ENCODE results near the gene TMEM132D.
A peak's percentile ranks its signal among the peaks of the same experiment; 100 is the strongest.

Gene TMEM132D

DNA sequence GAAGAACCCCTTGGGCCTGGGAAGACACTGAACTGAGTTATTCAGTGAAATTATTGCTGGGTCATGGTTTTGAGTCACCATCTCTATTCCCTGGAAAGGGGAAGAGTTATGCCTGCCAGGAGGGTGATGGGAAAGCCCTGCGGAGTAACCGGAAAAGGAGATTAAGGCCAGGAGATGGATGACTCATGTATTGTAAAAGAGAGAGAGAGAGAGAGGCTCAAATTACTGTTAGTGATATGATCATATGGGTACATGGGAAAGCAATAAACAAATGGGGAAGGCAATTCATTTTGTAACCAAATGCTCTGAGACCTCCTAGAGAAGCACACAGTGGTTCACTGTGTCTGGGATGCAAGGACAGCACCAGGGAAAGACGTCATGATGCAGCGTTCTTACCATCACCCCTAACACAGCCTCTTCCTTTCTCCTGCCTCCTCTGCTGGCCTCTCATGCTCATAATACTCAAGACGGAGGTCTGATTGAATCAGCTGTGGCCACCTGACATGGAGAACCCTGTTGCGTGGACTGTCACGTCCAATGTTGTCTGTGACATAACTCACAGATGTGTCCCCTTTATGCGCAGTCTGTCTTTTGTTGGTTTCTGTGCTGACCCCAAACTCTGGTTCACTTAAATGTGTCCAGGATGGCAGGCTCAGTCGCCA, 243.7 kb downstream of the TMEM132D start:
- peak; percentile 73 for DNase-seq

DNA sequence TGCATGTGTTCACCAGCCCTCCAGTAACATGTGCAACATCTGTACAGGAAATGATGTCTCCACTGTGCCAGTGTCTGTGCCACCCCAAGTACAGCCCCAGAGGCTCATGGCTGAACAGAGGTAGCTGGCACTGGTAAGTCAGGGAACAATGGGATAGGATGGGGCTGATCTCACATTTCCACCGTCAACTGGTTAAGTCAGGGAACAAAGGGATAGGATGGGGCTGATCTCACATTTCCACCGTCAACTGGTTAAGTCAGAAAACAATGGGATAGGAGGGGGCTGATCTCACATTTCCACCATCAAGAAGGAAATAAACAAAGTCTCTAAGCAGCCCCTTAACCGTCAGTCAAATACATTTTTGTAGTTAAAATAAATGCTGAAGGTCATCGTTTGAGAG, 246.6 kb downstream of the TMEM132D start:
- DNase-seq: no peak

DNA sequence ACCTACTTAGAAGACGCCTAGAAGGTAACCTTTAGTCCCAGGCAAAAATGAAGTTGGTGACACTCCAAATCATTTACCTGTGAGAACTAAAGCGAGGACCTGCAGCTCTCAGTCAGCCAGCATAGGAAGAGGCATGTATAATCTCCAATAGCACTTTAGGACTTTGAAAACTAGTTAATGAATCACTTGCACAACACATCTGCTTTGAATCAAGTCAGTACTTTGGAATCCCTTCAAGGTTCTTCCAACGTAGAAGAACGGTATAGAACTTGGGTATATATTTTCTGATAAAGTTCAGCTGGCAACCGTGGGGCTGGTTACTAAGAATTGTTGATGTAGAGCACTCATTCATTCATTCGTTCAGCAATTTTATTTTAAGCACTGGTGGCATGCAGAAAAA, 251.9 kb downstream of the TMEM132D start:
- peak; percentile 47 for DNase-seq

DNA sequence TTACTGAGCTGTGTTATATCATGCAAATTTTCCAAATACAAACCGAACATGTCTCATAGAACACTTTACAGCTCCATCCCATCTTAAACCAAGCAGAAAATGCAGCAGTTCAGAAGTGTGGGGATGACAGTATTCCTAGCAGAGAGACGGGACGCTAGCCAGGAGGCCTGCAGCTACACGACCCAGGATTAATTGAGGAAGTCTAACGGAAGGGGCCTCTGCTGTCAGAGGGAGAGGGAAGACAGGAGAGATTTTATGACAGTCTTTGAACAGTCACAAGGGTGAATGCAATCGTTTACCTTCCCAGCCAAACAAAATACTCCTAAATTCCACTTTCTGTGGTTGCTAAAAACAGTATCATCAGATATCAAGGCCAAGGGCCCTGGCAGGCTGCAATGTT, 261.9 kb downstream of the TMEM132D start:
- no peak for DNase-seq

DNA sequence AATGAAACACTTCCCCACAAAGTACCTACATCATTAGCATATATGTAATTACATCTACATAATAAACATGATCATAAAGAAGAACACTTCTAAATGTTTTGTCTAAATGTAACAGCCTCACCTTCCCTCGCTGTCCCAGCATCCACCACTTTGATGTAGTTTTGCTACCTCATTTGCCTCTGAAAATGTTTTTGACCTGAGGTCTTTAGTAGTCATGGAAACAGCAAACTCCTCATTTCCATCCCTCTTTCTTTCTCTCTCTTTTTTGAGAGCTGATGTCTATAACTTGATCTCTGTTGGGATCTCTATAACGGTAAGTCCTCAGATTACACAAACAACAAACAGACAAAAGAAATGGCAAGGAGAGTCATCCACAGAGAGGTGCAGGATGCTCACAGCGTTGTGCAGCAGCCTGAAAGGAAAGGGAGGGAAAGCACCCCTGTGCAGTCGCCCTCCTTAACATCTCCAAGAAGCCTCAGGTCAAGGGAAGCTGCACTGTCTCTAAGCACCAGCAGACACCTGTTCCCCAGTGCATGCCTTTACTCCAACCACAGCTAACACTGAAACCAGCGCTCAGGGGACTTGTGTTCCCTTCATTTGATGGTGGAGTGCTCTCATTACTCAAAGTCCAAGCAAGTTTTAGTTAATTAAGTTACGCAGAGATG, 268.7 kb downstream of the TMEM132D start:
- no peak for DNase-seq

DNA sequence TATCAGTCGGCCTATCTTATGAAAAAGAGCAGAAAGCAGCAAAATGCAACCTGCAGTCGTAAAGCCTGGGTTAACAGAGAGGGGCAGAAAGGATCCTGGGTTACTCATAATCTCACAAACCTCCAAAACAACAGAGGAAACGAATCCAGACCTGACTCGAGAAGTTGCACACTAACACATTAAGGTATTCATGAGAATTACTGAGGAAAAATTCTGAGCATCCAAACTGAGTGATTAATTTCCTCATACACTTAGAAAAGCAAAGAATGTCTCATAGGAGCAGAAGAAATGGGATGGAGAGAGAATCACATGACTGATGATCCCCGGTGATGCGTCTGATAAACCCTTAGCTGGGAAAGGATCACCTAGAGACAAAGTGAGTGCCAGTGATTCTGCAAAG, 272.5 kb downstream of the TMEM132D start:
- DNase-seq: peak; percentile 13

DNA sequence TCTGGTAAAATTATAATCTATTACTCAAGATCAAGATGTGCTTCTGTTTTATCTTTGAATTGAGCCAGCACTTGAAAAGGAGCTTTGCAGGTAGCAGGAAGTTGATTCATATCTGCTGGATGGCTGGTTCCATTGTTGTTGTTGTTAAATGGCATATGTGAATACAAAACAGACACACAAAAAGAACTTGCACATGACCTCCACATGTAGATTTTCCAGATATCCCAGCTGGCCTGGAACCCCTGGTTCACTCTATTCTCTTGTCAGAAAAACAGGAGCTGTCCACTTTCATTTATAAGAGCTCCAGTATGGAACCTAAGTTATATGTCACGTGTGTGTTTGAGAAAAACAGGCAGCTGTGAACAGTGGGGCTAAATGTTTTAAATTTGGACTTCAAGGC, 273.9 kb downstream of the TMEM132D start:
- no peak for DNase-seq

DNA sequence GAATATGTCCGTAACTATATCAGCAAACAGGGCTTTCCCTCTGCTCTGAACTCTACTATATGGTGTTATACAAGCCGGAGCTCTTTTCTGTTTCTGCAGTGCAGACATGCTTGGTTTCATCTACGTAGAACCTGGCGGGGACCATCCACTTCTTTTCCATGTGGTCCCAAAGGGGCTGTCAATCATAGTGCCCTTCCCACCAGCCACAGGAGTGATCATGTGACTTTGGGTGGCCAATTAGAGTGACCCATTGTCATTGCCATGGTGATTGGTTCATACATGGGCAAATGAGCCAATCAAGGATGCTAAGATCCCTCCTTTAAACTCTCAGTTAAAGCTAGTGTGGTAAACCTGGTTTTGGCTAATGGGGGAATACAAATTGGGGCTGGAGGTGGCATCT, 281.3 kb downstream of the TMEM132D start:
- DNase-seq: no peak

DNA sequence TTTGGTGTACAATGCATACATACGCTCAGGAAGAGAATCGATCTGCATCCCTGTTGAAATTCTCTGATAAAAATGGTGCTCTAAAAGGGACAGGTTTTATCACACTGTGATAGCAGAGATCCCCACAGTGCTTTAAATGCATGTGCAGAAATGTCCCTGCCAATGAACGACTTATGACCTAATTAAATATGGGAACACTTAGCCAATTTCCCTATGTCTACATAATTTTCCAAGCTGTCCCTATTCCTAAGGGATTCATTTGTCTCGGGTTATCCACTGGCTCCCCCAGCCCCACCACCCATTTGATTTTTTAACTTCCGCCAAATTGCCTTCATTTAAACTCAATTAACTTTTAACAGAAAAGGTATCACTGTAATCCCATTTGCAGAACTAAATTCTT, 284.6 kb downstream of the TMEM132D start:
- no peak for DNase-seq

DNA sequence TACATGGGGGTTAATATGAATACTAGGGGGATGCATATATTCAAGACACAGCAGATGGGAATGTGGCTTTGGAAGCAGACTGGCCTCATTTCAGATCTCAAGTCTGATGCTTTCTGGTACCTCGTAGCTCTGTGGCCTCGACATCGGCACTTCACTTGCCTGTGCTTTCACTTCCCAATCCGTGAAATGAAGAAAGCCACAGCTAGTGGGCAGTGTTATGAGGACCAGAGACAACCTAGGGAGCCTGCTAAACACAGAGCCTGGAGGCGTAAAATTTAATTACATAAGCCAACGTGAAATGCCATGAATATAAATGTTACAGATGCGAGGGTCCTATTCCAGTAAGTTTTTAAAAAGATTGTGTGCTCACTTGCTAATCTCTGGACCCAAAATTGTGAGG, 286.0 kb downstream of the TMEM132D start:
- no peak for DNase-seq

DNA sequence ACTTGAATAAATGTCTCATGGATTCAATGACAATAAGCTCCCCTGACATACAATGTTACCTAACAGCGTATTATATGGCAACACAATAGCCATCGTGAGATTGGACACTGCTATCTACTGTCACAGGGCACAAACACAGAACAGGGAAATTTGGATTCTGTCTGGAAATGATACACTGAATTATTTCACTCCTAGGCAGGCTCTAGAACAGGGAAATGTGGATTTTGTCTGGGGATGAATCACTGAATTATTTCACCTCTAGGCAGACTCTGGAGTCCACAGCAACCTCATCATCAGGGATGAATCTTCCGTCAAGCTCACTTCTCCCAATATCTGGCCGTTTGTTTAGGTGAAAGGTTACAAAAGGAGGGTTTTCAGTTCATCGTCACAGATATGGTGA, 288.8 kb downstream of the TMEM132D start:
- peak; percentile 66 for DNase-seq

DNA sequence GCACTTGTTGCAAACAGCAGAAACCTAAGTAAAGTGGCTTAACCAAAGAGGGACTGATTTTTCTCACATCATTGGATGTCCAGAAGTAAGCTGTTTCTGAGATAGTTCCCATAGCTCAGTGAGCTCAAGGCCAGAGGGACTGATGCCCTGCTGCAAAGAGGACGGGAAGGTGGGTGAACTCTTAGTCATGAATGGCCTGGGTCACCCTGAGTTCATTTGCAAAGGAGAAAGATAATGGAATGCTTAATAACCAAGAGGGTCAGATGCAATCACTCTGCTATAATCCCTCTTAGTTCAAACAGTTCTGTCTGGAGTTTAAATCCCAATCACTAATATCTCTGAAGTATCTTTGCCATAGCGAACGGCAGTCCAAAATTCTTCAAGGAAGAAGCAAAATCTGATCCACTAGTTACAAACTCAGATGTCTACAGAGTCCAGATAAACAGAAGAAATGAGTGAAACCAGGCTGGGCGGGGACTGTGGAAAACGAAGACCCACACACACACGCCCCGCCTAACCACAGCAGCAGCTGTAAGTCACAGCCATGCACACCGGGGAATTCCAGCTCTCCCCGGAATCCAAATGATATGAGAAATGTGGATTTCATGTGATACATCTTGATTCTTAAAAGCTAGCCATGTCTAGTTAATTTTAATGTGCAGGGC, 289.5 kb downstream of the TMEM132D start:
- DNase-seq: peak; percentile 75

DNA sequence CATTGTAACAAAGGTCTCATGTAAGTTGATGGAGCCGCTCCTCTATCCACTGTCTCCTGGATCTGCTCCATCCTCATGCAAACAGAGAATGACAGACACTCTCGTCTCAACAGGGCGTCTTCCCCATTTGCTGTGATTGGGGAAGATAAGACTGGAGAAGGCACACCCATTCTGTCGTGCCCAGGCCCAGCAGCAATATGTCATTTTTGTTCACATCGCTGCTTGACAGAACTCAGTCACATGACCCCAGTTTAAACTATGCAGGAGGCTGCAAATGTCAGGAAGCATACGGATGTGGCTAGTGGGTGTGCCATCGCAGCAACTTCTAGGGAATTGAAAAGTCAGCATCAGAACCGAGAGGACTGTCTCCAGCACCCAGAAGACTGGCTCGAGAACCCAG, 290.5 kb downstream of the TMEM132D start:
- DNase-seq: no peak

DNA sequence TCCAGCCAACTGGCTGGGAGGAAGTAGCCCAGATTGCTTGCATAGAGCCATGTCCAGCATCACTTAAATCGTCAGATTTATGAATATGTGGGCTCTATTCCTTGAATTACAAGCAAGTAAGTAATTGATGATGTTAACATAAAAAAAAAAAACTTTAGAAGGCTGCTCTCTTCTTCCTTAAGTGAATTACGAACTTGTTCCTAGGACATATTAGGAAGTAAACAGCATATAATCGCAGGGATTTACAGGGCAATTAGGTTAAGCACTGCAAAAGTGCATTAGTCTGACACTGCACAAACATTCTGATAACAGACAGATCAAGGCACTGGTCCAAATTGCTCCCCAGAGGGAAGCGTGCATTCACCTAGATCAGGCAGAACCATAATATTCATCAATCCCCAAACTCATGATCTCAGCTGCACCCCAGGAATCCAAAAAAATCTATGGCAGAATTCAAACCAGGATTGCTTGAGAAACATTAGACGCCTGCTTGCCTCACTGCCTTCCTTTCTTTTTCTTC, 293.2 kb downstream of the TMEM132D start:
- DNase-seq: no peak

DNA sequence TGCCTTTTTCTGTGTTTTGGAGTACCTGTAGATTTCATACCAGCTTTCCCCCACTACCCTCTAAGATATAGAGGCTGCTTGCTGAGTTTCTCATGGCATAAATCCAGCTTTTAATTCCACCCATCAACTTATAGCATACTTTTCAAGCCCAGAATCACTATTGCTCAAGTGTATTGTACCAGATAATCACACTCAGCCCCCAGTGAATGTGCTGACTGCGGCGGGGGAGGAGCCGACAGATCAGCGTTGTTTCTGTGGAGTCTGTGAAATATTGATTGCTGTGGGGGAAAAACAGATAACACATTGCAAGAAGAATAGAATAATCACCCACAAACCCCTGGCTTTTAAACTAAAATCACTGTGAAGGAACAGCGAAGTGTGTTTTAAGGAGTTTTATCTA, 296.1 kb downstream of the TMEM132D start:
- no peak for DNase-seq

DNA sequence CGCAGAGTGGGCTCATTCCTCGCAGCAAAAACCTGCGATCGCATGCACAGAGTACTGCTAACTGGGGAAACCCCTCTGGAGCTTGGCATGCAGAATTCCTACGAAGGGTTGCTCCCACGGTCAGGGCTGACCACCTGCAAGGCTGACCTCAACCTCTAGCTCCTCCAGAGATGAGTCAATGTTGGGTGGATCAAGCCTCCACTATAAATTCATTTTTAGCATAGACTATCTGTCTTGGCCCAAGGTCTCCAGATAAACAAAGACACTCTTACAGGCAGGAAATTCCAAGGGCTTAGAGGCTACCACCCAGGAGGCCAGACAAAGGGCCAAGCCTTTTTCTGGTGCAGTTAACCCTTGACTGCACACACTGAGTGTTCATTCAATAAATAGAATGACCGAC, 296.5 kb downstream of the TMEM132D start:
- DNase-seq: peak; percentile 95

DNA sequence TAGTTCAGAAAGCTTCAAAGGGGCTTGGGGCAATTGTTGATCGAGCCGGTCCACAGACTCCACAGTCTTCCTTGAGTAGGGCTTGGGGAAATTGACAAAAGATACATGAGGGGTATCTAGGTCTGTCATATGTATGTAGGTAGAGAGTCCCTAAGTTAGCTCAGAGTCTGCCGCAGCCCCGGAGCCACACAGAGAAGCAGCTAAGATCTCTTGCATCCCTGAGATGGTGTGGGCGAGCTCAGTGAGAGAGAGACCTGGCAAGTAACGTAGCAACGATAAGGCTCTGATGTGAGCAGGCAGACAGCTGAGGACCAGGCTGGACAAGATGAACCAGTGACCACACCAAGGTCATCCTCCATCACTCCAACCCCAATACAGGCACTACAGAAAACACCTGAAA, 297.6 kb downstream of the TMEM132D start:
- DNase-seq: no peak

DNA sequence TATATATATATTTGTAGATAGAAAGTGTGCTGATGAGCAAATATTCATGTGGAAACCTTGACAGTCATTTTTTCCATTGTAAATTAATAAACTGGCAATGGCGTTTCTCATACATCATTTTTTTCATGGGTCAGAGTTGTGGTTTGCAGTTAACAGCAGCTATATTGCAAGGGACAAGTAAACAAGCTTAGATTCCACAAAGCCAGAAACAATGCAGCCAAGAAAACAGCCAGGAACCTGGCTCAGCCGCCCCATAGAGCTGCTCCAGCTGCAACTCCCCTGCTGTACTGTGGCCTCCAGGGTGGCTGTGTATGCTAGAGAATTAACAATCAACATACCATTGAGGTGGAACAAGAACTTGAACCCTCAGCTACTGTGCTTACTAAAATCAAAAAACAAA, 298.2 kb downstream of the TMEM132D start:
- DNase-seq: peak; percentile 80

DNA sequence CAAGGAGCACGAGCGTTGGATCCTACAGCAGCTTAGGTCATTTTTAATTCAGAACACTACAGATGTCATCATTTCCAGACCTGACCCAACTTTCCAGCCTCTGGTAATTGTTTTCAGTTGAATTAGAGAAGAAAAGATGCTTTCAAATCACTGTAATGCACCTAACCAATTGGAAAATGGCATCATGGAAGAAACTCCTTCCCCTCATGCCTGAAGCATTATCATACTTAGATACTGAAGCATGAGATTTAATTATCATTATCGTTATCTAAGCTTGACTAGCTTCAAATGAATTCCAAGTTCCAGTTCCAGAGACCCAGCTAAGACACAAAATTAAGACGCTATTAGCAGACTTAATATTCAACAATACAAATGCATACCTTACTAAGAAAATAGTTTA, 299.3 kb downstream of the TMEM132D start:
- DNase-seq: no peak

DNA sequence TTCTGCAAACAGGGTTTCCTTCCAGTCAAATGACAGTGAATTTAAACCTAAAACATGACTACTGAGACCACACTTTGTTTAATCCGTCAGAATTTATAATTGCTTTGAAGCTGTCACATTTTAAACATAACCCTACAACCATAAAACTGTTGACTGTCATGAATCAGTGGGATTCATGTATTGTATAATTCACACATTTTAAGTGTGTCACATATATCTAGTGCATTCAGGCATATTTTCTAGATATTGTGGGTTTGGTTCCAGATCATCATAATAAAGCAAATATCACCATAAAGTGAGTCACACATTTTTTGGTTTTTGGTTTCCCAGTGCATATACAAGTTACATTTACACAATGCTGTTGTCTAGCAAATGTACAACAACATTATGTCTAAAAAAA, 304.4 kb downstream of the TMEM132D start:
- peak; percentile 84 for DNase-seq

DNA sequence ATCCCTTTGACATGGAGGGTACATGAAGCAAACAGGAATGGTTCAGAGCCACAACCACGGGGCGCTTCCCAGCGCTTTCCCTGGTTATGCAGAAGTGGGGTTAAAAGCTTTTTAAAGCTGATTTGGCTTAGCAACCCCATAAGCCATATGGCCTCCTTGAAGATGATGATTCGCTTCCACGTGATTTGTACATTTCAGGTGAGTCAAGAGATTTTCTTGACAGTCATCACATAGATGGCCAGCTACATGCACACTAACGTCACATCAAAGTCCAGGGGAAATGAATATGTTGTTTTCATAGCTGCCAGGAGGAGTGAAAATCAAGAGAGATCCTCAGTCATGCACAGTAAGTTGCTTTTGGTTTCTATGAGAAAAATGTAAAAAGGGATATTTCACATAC, 309.7 kb downstream of the TMEM132D start:
- no peak for DNase-seq

DNA sequence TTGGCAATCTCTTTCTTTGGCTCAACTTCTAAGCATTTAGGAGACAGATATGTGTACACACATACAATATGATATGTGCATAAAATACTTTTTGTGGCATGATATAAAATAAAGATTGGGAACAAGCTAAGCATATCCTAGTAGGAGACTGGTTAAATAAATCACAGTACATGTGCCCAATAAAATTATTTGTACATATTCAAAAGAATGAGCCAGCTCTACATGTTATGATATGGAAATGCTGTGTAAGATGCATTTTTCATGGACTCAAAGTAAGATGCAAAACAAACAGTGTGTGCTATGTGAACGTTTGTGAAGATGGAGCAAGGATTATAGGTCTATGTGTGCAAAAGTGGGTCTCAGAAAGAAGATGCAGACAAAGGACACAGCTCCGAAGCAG, 311.4 kb downstream of the TMEM132D start:
- DNase-seq: no peak

DNA sequence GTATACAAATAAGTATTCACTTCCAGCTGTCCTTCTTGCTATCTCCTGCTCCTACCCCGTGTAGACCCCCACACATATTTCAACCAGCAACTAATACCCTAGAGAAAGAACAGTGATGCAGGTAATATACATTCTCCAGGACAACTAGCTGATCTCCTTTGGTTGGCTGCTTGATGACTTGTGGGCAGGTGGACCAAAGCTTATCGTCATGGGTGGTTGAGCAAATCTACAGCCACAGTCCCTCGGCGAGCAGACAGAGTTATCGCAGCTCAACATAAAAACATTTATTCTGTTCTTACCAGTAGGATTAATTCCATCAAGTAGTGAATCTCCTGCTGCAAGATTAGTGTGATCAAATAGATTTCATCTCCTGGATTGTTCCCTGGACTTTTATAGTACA, 314.3 kb downstream of the TMEM132D start:
- no peak for DNase-seq

DNA sequence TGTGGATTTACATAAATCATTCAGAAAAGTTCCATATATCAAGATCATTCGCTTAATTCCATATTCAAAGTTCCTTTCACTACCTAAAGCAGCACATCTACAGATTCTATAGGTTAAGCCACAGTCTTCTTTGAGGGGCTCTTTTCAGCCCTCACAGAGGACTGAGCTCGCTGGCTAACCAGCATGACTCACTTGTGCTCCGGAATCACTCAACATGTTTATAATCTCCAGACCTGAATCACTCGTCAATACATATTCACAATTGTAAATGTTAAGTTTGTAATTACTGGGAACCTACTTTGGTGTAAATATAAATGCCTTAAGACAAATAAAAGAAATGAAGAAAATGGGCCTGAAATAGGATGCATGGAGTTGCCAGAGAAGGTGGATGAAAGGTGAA, 315.7 kb downstream of the TMEM132D start:
- no peak for DNase-seq
